SK-N-MC (cell line): Measurements from ENCODE around the gene ZDHHC22.

Source experiments
- EZH2 ChIP-seq: fragments of 200-600 bp; sonication (generic); IDR thresholded peaks from one replicate; pipeline ENCODE4 v1.6.1; 2017; ENCODE audit warnings: antibody characterized with exemption
- POLR2AphosphoS5 ChIP-seq: IDR thresholded peaks from 2 replicates; pipeline ENCODE4 v1.6.1; 2012; ENCODE audit warnings: mild to moderate bottlenecking, low read depth, low read length, borderline replicate concordance

DNA sequence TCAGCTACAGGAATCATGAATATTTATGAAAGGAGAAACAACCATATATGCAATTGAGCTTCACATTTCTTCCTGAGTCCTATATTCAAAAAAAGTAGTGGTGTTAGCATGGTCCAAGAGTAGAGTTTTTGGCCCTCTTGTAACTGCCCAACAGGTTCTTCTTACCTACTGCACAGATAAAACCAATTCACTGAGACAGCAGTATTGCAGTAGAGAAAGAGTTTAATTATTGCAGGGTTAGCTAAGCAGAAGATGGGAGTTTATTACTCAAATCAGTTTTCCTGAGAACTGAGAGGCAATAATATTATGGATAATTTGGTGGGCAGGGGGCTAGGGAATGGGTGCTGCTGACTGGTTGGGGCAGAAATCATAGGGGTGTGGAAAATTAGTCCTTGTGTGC, 50.1 kb downstream of the ZDHHC22 start:
- TF ChIP-seq EZH2 (no peak), POLR2AphosphoS5 (no peak)
